ENCODE measurements around the gene MSRB3.

DNA sequence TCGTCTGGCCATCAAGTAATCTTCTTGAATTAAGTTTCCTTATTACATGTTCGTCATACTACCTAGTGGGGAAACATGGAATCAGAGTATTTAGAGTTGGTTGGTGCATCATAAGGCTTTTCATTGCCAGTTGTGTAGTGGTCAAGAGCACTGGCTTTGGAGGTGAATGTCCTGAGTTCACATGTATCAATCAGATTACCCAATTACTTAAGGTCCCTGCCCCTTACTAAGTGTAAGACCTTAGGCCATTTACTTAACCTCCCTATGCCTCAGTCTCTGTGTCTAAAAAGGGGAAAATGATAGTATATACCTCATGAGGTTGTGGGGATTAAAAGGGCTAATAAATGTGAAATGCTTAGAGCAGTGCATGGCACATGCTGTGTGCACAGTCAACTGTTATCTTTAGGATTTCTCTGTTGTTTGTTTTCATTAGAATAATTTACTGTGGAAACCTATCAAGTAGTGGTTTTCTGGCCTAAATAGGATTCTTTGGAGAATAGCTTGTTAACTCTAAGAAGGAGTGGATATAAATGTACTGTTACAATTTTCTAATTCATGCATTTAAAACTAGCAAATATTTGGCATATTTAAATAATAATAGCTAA is 27.0 kb downstream of the MSRB3 start:
- TF ChIP-seq CTCF (conservative IDR thresholded peaks at IDR 0.05; ENCODE audit: low read depth in 2 of 2) (no peak), EZH2 (IDR thresholded peaks at IDR 0.05; ENCODE audit: low read depth, unreplicated experiment) (no peak), POLR2AphosphoS5 (IDR thresholded peaks at IDR 0.05; ENCODE audit: low read depth) (no peak)
